Measurements from ENCODE around the gene FHOD3. TPM values are rescaled to one million over a fixed set of nuclear protein-coding genes. Genes with fewer than 3 reads are reported as not detected.

FHOD3 gene
- total RNA-seq, result 350 TPM
- long read RNA-seq, full-length matches to known transcripts, result 23 of 78 reads
- long read RNA-seq, partial matches to known transcripts, result 38 of 78 reads
- long read RNA-seq, other reads (novel, unspliced or antisense), result 17 of 78 reads

DNA sequence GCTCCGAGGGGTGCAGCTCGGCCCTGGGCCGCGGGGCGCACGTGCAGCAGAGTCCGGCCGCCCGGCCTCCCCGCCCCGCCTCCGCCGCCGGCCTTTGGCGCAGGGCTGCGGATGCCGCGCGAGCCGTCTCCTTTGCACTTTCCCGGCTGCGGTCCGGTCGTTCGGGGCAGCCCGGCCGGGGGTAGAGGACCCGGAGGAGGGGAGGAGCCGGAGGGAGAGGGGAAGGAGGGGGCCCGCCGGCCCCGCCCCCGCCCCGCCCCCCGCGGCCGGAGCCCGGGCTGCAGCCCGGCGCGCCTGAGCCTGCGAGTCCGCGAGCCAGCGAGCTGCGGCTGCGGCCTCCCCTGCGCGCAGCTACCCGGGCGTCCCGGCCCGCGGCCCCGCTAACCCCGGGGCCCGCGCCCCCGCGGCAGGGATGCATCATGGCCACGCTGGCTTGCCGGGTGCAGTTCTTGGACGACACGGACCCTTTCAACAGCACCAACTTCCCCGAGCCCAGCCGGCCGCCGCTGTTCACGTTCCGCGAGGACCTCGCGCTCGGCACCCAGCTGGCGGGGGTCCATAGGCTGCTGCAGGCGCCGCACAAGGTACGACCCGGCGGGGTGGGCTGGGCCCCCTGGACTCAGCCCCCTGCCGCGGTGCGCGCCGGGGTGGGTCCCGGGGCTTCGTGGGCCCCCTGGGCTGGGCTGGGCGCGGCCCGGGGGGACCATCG, at the start of gene FHOD3:
Gene FHOD3, plus strand, starts transcription at position 297 of the 709 bp plus-strand sequence. Its CDS starts 123 bp downstream, at position 420.
- ATAC-seq (peak; percentile 87), DNase-seq (ENCODE audit: missing footprints) (peak; percentile 72)
- intact Hi-C loops (cut with DNase I), result loop anchor here (5.0 kb wide), 3 partner anchors 70 to 330 kb away; no protein-coding TSS in a partner anchor

DNA sequence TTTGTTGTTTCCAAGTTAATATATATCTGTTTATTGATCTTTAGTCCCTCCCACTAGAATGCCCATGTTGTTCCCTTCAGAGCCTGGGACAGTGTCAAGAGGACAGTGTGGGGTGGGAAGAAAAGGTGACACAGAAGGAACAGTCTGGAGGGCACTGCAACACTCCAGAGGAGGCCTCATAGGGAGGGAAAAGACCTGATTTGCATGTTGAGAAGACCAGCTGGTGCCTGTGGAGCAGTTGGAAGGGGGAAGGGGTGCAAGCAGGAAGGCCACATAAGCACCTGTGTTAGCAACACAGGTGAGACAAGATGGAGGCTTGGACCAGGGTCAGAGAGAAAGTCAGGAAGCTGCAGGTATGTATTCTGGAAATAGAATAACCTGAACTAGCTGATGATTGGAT, 48.1 kb upstream of the FHOD3 start:
- ATAC-seq, result no peak
- intact Hi-C loops (cut with DNase I), result no loop called here

DNA sequence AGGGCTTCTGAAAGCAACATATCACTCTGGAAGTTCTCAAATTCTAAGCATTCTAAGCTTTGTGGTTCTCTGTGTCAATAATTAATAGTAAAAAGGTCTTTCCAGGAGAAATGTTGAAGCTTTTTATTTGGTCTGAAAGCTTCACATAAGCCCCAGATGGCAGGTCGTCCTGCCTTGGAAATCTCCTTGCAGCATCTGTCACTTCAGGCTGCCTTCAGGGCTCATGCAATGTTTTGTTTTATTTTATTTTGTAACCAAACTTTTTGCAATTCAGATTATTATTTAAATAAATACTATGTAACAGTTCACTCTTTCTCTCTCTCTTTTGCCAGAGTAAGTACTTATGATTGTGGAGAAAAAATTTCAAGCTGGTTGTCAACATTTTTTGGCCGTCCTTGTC, 46.7 kb upstream of the FHOD3 start:
- ATAC-seq (no peak), DNase-seq (ENCODE audit: missing footprints) (no peak)
- intact Hi-C loops (cut with DNase I), result no loop called here

More for the DNA sequence above, 48.1 kb upstream of the FHOD3 start:
- DNase-seq (ENCODE audit: missing footprints), result no peak

DNA sequence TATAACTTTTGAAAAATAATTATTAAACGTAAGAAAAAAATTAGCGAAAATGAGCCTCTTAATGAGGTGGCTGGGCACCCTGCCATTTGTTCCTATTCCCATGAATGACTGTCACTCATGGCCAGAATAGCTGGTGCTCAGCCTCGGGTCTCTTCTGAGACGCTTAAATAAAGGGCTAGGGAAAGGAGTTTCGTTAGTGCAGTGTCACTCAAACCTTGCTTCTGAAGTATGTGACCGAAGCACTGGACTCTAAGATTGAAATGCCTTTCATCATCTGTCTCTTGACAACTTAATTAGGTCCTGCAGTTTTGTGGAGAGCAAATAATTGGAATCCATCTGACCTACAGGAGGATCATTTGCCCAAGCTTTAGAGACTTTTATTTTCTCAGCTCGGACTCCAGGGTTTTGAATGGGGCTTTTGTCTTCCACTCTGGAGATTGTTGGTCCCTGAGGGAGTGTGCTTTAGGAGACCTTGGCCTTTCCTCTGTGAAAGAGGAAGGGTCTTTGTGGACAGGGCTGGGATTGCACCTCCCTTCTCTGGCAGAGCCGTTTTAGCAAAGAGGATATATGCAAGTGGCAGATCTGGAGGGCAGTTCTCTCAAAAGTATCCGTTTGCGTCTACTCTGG, 42.3 kb upstream of the FHOD3 start:
- ATAC-seq, result no peak
- intact Hi-C loops (cut with DNase I), result no loop called here
- DNase-seq (ENCODE audit: missing footprints), result no peak

DNA sequence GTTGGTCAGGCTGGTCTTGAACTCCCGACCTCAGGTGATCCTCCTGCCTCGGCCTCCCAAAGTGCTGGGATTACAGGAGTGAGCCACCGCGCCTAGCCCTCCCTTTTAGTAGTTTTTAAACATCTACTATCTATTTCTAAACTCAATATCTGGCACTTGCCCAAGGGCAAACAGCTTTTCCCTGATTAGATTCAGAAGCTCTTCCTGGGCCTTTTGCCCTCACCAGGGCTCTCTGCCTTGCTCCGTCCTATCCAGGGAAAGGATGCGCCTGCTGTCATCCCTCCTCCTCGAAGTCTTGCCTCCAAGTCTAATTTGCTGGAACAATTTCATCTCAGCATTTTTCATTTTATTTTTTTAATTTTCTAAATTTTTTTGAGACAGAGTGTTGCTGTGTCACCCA, 41.4 kb upstream of the FHOD3 start:
- intact Hi-C loops (cut with DNase I), result no loop called here
- no peak for ATAC-seq

DNA sequence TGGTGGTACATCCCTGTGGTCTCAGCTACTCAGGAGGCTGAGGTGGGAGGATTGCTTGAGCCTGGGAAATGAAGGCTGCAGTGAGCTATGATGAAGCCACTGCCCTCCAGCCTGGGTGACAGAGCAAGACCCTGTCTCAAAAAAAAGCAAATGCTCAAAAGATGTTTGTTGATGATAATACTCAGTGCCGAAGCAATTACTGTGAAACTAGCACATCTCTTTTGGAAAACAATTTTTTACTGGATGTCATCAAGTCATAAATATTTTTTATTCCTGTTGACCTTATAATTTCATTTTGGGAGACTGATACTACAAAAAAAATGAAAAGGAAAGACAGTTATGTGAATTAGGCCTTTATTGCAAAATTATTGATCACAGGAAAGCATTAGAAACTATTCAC, 34.5 kb upstream of the FHOD3 start:
- DNase-seq (ENCODE audit: missing footprints) (no peak), ATAC-seq (no peak)
- intact Hi-C loops (cut with DNase I), result no loop called here

More for the DNA sequence above, 41.4 kb upstream of the FHOD3 start:
- no peak for DNase-seq (ENCODE audit: missing footprints)

DNA sequence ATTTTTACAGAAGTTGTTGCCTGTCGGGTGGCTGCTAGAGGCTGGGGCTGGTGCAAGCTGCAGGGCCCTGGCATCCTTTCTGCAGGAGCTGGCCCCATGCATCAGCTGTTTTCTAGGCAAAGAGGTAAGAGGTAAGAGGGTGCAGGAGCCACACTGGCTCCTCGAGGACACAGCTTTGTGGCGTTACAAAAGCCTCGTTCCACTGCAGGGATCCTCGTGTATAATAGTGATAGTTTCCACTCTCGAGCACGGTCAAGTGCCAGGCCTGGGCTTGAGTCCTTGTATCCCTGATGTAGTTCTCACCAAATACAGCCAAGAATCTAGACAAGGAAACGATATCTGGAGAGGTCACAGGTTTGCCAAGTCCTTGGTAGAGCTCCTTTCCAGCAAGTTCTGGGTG, 33.2 kb upstream of the FHOD3 start:
- ATAC-seq, result no peak
- intact Hi-C loops (cut with DNase I), result no loop called here
- DNase-seq (ENCODE audit: missing footprints), result no peak

DNA sequence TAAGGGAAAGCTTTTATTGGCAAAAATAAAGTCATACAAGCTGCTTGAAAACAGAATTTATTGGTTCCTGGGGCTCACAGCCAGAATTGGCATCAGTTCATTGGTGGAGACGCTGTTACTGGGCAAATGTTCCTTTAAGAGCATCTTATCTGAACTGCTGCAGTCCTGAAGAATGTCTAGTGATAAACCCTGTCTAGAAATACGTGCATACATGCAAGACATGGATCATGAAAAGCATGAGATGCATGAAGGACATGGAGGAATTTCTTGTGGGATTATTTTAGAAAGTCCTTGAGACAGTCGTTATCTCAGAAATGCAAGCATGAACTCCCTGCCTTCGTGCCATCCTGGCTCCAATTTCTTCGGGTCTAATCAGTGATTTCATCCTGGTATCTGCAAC, 32.5 kb upstream of the FHOD3 start:
- intact Hi-C loops (cut with DNase I), result no loop called here
- ATAC-seq, result no peak

DNA sequence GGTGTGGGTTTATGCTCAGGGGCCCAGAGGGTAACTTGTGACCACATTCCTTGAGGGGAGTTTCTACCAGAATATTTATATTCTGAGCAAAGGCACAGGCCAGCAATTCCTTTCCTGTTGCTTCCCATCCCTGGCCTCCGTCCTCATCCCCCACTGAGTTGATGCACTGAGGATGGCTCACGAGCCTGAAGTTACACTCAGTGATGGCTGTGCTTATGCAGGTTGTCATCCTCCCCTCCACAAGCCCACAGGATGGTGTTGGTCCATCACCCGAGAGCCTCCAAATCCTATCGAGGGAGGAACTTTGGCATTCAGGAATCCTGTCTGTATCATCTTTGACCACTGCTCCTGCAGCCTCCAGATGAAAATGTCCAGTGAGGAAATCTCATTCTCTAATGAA, 28.4 kb upstream of the FHOD3 start:
- intact Hi-C loops (cut with DNase I), result no loop called here
- ATAC-seq (no peak), DNase-seq (ENCODE audit: missing footprints) (no peak)

More for the DNA sequence above, 32.5 kb upstream of the FHOD3 start:
- DNase-seq (ENCODE audit: missing footprints), result no peak

DNA sequence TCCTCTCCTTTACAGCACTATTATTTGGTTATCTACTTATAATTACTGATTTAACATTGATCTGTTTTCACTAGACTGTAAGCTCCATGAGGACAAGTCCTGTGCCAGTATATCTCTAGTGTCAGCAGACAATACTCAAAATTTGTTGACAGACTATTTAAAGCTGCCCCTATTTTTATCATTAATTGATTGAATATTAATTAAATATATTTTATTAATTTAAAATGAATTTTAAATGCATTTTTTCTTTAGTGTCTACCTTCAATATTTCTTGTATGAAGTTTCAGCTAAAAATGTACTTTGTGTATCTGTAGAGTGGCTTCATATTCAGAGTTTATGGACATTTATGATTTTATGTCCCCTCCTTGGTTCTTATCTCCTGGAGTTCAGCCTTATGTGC, 26.4 kb upstream of the FHOD3 start:
- ATAC-seq (no peak), DNase-seq (ENCODE audit: missing footprints) (no peak)
- intact Hi-C loops (cut with DNase I), result no loop called here

DNA sequence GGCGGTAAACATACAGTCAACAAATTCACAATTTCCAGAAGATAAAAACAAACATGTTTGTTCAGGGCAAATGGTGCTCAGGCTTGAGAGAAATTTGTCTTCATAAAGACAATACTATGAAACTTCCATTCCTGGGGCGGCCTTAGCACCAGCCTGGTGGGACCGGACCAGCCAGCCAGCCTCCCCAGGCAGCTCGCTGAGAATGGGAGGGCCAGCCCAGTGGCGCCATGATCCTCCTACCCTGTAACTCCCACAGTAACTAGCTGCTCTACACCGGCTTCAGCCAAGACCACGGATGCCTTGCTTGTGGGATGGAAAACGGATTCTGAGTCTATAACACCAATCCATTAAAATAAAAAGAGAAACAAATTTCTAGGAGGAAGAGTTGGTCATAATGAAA, 24.2 kb upstream of the FHOD3 start:
- intact Hi-C loops (cut with DNase I), result no loop called here
- ATAC-seq (no peak), DNase-seq (ENCODE audit: missing footprints) (no peak)

DNA sequence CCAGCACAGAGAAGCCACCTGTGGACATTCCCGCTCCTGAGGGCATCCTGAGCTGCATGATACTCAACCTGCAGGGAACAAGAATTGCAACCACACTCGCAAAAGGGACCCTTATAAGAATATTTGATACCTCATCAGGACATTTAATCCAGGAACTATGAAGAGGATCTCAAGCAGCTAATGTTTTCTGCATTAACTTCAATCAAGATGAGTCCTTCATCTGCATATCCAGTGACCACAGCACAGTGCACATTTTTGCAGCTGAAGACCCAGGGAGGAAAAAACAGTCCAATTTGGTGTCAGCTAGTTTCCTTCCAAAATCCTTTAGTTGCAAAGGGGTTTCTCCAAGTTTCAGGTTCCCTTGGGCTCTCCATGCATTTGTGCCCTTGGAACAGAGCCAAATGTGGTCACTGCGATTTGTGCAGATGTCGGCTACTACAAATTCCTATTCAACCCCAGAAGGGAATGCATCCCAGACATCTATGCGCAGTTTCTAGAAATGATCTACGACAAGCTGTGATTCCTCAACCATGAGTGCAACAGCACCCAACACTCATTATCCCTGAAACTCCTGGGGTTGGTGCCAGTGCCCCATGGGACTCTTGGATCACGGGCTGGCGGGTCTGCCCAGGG, 23.3 kb upstream of the FHOD3 start:
- ATAC-seq, result no peak
- DNase-seq (ENCODE audit: missing footprints), result no peak
- intact Hi-C loops (cut with DNase I), result no loop called here

DNA sequence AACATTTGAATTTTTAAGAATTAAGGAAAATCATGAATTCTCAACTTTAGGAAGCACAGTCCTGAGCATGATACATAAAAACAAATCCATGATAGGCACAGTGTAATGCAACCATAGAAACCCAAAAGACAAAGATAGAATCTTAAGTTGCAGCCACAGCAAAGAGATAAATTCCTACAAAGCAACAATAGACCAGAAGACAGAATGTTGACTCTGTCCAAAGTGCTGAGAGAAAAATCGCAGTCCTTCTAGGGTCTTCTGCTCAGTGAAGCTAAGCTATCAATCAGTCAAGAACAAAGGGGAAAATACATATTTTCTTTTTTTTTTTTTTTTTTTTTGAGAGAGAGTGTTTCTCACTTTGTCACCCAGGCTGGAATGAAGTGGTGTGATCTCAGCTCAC, 22.0 kb upstream of the FHOD3 start:
- intact Hi-C loops (cut with DNase I), result no loop called here
- DNase-seq (ENCODE audit: missing footprints), result no peak
- ATAC-seq, result no peak

DNA sequence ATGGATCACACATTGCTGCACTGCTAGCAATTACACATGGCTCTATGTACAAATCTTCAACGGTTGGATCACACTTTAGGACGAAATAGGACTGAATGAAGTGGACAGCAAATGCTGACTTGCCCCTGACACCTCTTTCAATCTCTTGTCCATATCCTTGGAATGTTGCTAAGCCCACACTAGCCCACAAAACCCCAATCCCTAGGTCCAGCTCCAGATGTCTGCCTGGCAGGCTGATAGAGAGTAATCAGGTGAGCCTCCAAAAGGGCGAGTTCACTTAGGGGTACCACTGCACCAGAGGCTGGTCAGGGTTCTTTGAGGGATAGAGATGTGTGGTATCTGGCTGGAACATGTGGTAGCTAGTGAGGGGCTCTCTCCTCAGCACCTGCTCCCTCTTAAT, 18.5 kb upstream of the FHOD3 start:
- intact Hi-C loops (cut with DNase I), result no loop called here
- ATAC-seq (no peak), DNase-seq (ENCODE audit: missing footprints) (no peak)

DNA sequence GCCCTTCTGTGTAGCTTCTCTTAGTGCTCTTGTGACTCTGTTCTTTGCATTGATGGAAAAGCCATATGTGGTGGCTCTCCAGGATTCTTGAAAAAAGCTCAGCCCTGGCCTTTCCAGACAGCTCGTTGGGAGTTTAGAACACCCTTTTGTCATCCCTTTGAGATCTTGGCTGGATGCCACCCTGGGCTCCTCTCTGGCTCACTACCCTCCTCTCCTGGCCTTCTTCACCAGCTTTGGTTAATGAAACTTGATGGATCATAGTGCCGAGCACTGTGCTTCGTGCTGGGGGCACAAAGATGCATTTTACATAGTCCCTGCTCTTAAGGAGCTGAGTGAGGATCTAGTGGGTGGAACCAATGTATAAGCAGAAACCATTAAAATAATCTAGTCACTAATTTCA, 15.6 kb upstream of the FHOD3 start:
- intact Hi-C loops (cut with DNase I), result loop anchor here (5.0 kb wide), 2 partner anchors 95 to 525 kb away; partner anchors contain the start of gene MOCOS
- no peak for DNase-seq (ENCODE audit: missing footprints)
- ATAC-seq, result no peak

DNA sequence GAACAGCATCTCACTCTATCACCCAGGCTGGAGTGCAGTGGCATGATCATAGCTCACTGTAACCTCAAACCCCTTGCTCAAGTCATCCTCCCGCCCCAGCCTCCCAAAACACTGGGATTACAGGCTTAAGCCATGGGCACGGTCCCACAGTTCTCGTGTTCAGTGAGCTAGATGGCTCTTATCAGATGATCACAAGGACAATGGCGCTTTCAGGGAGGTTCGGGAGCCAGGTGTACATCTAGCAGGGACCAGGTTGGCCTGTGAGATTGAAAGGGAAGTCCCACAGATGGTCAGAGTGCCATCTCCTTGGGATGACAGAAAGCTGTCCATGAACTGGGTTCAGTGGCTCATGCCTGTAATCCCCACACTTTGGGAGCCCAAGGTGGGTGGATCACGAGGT, 14.1 kb upstream of the FHOD3 start:
- ATAC-seq, result no peak
- DNase-seq (ENCODE audit: missing footprints), result no peak
- intact Hi-C loops (cut with DNase I), result loop anchor here (5.0 kb wide), 2 partner anchors 96 to 526 kb away; partner anchors contain the start of gene MOCOS

DNA sequence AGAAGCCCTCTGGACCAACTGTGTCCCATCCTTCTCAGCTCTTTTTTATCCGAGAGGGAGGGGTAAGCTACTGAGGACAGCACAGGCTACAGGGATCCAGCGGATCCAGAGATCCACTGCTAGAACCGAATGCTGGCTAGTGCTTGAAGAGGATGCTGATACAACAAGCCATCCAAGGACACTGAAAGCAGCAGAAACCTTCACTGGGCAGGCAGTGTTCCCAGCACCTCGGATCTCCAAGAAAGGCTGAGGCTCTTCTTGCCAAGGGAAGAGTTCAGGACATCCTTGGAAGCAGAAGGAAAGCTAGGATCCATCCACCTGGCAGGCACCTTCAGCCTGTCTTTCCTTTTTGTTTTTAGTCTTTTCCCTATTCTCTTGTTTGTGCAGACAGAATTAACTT, 13.2 kb upstream of the FHOD3 start:
- ATAC-seq, result no peak
- intact Hi-C loops (cut with DNase I), result loop anchor here (1.0 to 5.0 kb wide), 4 partner anchors 97 to 527 kb away; partner anchors contain the start of gene MOCOS
- DNase-seq (ENCODE audit: missing footprints), result no peak

DNA sequence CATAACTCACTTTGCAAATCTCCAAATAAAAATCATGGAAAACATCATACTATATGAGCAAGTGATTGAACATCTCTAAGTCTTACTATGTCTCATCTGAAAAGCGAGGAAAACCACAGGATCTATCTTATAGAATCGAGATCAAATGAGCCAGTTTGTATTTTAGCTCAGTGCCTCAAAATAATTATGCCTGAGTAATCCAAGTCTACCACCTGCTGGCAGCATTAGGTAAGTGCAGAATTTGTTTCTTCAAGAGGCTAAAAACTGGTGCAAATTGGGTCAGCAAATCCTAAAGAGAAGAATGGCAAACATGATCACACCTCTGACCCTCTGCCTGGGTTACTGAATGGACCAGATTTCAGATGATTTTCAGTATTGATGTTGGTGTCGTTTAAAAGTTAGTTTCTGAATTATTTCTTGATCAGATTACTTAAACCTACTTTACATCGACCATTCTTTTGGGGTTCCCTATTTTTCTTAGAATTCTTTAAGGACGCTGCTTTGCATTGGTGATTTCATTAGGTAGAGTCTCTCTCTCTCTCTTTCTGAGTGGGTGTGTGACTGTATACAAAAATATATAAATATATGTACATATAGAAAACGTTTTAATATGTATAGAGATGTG, 12.7 kb upstream of the FHOD3 start:
- ATAC-seq (no peak), DNase-seq (ENCODE audit: missing footprints) (no peak)
- intact Hi-C loops (cut with DNase I), result loop anchor here (1.0 to 5.0 kb wide), 4 partner anchors 97 to 527 kb away; partner anchors contain the start of gene MOCOS

DNA sequence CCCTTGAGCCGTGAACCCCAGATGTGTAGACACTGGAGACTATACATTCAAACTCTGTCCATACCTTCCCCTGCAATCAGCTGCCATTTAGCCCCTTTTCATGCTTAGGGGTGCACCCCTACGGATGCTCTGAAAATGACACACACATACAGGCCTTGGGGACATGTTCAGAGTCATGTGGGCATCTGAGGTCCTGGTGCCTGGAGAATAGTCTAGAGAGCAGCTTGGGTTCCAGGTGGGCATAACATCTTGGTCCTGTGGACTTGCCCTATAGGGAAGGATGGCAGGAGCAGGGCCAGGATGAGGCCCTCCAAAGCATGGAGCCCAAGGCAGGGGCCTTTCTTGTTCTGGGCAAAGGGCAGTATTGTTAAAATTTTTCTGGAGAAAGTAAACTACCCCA, 9.9 kb upstream of the FHOD3 start:
- intact Hi-C loops (cut with DNase I), result no loop called here
- DNase-seq (ENCODE audit: missing footprints), result no peak
- ATAC-seq, result no peak
